DND-41 (cell line): Measurements from ENCODE around the gene HS2ST1.

Experiments
- ATAC-seq: fragments of 200-7000 bp; cut with Tn5 transposase; 3 replicates; pipeline ENCODE4 v1.9.1; 2021; ENCODE audit warnings: low read depth; ENCODE audit not compliant: insufficient read depth
- DNase-seq: peaks from one replicate; pipeline ENCODE4 v3.0.0-alpha.2; 2020
- H2AFZ ChIP-seq: 2 replicates; pipeline ENCODE4 v1.6.0; 2012; ENCODE audit warnings: low read depth, low read length
- H3K27ac ChIP-seq: 2 replicates; pipeline ENCODE4 v1.5.1; 2012; ENCODE audit warnings: low read length, inconsistent platforms
- H3K27me3 ChIP-seq: fragments of 200-600 bp; sonication (generic); 2 replicates; pipeline ENCODE4 v1.6.0; 2012; ENCODE audit warnings: low read length, mild to moderate bottlenecking, inconsistent platforms; ENCODE audit not compliant: insufficient read depth, poor library complexity
- H3K36me3 ChIP-seq: 2 replicates; pipeline ENCODE4 v1.5.1; 2012; ENCODE audit warnings: low read length, inconsistent platforms; ENCODE audit not compliant: insufficient read depth
- H3K4me1 ChIP-seq: 2 replicates; pipeline ENCODE4 v1.5.1; 2012; ENCODE audit warnings: mild to moderate bottlenecking, low read length; ENCODE audit not compliant: insufficient read depth
- H3K4me2 ChIP-seq: 2 replicates; pipeline ENCODE4 v1.6.0; 2012; ENCODE audit warnings: mild to moderate bottlenecking, moderate library complexity, low read length, inconsistent platforms; ENCODE audit not compliant: insufficient read depth
- H3K4me3 ChIP-seq, 2 experiments: fragments of 200-600 bp in 1 of 2; shearing (Covaris generic) in 1 of 2; 2 replicates each; pipeline ENCODE4 v1.5.1; 2012 to 2016; ENCODE audit warnings: inconsistent platforms in 2 of 2, low read length in 2 of 2, mild to moderate bottlenecking in 2 of 2, low read depth in 1 of 2, moderate library complexity in 1 of 2
- H3K79me2 ChIP-seq: 2 replicates; pipeline ENCODE4 v1.6.0; 2012; ENCODE audit warnings: low read length, inconsistent platforms; ENCODE audit not compliant: insufficient read depth
- H3K9ac ChIP-seq: 2 replicates; pipeline ENCODE4 v1.6.0; 2012; ENCODE audit warnings: low read depth, mild to moderate bottlenecking, inconsistent platforms, low read length, moderate library complexity
- H3K9me3 ChIP-seq: 2 replicates; pipeline ENCODE4 v1.5.1; 2012; ENCODE audit warnings: low read length, moderate library complexity, mild to moderate bottlenecking, inconsistent platforms; ENCODE audit not compliant: insufficient read depth, severe bottlenecking
- H4K20me1 ChIP-seq: 2 replicates; pipeline ENCODE4 v1.6.0; 2012; ENCODE audit warnings: low read length; ENCODE audit not compliant: insufficient read depth
- EZH2 ChIP-seq: IDR thresholded peaks from 3 replicates; pipeline ENCODE4 v1.6.1; 2012; ENCODE audit warnings: borderline replicate concordance, low read depth, mild to moderate bottlenecking, moderate library complexity, low read length, inconsistent platforms; ENCODE audit not compliant: severe bottlenecking
- TF ChIP-seq, protein P1 (sequence below): IDR thresholded peaks from 2 replicates; pipeline ENCODE4 v1.5.1; 2012; ENCODE audit warnings: borderline replicate concordance, low read length, moderate library complexity, mild to moderate bottlenecking; ENCODE audit not compliant: poor library complexity, severe bottlenecking; ENCODE audit errors: extremely low read depth

HS2ST1 gene

GRCh38 chr1:87141556-87141955, 227.1 kb downstream of the HS2ST1 start:
- no peaks in the 10 kb centered on the region for H3K9me3 ChIP-seq
- no peak for DNase-seq
- H3K4me2 ChIP-seq = no peak overlapping the region
- no peaks in the 10 kb centered on the region for H3K27me3 ChIP-seq
- no peak overlapping the region for H3K9ac ChIP-seq
- no peaks in the 10 kb centered on the region for H3K36me3 ChIP-seq
- TF ChIP-seq, protein P1, sequence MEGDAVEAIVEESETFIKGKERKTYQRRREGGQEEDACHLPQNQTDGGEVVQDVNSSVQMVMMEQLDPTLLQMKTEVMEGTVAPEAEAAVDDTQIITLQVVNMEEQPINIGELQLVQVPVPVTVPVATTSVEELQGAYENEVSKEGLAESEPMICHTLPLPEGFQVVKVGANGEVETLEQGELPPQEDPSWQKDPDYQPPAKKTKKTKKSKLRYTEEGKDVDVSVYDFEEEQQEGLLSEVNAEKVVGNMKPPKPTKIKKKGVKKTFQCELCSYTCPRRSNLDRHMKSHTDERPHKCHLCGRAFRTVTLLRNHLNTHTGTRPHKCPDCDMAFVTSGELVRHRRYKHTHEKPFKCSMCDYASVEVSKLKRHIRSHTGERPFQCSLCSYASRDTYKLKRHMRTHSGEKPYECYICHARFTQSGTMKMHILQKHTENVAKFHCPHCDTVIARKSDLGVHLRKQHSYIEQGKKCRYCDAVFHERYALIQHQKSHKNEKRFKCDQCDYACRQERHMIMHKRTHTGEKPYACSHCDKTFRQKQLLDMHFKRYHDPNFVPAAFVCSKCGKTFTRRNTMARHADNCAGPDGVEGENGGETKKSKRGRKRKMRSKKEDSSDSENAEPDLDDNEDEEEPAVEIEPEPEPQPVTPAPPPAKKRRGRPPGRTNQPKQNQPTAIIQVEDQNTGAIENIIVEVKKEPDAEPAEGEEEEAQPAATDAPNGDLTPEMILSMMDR = no peak
- TF ChIP-seq EZH2 = no peak
- H2AFZ ChIP-seq = no peak overlapping the region
- H3K4me1 ChIP-seq = no peaks in the 10 kb centered on the region
- no peak overlapping the region for H3K27ac ChIP-seq
- no peak for ATAC-seq
- no peak overlapping the region for H3K4me3 ChIP-seq
- no peaks in the 10 kb centered on the region for H3K79me2 ChIP-seq
- H4K20me1 ChIP-seq = no peaks in the 10 kb centered on the region

GRCh38 chr1:87143413-87144135, 229.1 kb downstream of the HS2ST1 start:
- no peak overlapping the region for H3K4me3 ChIP-seq
- H3K9ac ChIP-seq = no peak overlapping the region
- no peak overlapping the region for H2AFZ ChIP-seq
- no peak for DNase-seq
- H3K79me2 ChIP-seq = no peaks in the 10 kb centered on the region
- H3K9me3 ChIP-seq = no peaks in the 10 kb centered on the region
- H3K4me2 ChIP-seq = no peak overlapping the region
- H3K27me3 ChIP-seq = no peaks in the 10 kb centered on the region
- no peak for ATAC-seq
- H4K20me1 ChIP-seq = no peaks in the 10 kb centered on the region
- H3K4me1 ChIP-seq = no peaks in the 10 kb centered on the region
- no peak overlapping the region for H3K27ac ChIP-seq
- TF ChIP-seq EZH2 = no peak
- TF ChIP-seq, protein P1 = no peak
- no peaks in the 10 kb centered on the region for H3K36me3 ChIP-seq

DNA sequence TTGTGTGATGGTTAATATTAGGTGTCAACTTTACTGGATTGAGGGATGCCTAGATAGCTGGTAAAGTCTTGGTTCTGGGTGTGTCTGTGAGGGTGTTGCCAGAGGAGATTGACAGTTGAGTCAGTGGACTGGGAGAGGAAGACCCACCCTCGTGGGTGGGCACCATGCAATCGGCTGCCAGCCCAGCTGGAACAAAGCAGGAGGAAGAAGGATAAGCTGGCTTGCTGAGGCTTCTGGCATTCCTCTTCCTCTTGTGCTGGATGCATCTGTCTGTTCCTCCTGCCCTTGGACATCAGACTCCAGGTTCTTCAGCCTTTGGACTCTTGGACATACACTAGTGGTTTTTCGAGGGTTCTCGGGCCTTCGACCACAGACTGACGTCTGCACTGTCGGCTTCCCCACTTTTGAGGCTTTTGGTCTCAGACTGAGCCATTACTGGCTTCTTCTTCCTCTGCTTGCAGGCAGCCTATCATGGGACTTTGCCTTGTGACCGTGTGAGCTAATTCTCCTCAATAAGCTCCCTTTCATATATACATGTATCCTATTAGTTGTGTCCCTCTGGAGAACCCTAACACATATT, 230.0 kb downstream of the HS2ST1 start:
- H3K4me2 ChIP-seq = no peak overlapping the region
- no peak overlapping the region for H3K9ac ChIP-seq
- no peak overlapping the region for H2AFZ ChIP-seq
- H3K9me3 ChIP-seq = no peaks in the 10 kb centered on the region
- DNase-seq (no peak), ATAC-seq (no peak)
- H3K4me1 ChIP-seq = no peaks in the 10 kb centered on the region
- H3K27ac ChIP-seq = no peak overlapping the region
- H3K36me3 ChIP-seq = no peaks in the 10 kb centered on the region
- H3K4me3 ChIP-seq = no peak overlapping the region
- no peaks in the 10 kb centered on the region for H3K79me2 ChIP-seq
- TF ChIP-seq, protein P1 = no peak
- TF ChIP-seq EZH2 = no peak
- no peaks in the 10 kb centered on the region for H4K20me1 ChIP-seq
- H3K27me3 ChIP-seq = no peaks in the 10 kb centered on the region
